ENCODE results near the gene ATG9B.

DNA sequence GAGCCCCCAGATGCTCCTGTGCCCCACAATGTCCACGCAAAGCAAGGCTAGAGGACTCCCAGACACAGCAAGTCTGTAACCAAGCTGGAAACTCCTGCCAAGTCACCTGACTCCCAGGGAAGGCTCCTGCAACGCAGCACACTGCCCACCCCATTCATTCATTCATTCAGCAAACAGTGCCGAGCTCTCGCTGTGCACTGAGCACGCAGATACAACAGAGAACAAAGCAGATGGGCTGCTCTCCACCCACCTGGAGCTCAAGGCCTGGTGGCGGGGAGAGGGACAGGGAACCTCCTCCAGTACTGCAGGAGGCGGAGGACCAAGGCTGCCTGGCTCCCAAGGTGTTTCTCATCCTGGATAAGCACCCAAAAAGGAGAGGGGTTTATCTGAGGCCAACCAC, 54.8 kb downstream of the ATG9B start:
- TF ChIP-seq, protein P1, sequence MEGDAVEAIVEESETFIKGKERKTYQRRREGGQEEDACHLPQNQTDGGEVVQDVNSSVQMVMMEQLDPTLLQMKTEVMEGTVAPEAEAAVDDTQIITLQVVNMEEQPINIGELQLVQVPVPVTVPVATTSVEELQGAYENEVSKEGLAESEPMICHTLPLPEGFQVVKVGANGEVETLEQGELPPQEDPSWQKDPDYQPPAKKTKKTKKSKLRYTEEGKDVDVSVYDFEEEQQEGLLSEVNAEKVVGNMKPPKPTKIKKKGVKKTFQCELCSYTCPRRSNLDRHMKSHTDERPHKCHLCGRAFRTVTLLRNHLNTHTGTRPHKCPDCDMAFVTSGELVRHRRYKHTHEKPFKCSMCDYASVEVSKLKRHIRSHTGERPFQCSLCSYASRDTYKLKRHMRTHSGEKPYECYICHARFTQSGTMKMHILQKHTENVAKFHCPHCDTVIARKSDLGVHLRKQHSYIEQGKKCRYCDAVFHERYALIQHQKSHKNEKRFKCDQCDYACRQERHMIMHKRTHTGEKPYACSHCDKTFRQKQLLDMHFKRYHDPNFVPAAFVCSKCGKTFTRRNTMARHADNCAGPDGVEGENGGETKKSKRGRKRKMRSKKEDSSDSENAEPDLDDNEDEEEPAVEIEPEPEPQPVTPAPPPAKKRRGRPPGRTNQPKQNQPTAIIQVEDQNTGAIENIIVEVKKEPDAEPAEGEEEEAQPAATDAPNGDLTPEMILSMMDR (IDR thresholded peaks at IDR 0.05) = no peak
- no peak for TF ChIP-seq POLR2A (IDR thresholded peaks at IDR 0.05)

All from uterus (tissue), 2 donors.